ENCODE results near the gene HECW1.

Gene HECW1

DNA sequence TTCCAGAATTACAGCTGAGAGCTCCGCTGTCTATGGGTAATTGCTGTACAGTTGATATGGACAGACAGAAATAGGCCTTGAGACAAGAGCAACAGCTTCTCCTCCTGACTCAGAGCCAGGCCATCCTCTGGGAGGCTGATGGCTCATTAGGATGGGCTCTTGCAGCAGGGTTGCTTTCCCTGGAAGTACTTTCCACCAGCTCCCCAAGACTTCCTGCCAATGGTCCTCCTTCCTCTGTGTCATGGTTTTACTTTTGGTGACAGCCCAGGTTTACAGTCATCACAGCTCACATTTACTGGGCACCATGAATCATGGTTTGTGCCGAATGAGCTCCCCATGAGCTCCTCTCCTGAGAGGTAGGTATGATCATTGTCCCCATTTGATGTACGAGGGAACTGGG, 131.8 kb downstream of the HECW1 start:
- H3K27ac ChIP-seq (ENCODE audit: low read depth, low read length), result no peak overlapping the region
- H3K27me3 ChIP-seq (ENCODE audit: control insufficient read depth in 1 of 2, insufficient read depth in 2 of 2, low read length in 2 of 2), result no peaks in the 10 kb centered on the region
- H3K9ac ChIP-seq (ENCODE audit: low read length), result no peak overlapping the region
- no peaks in the 10 kb centered on the region for H3K9me3 ChIP-seq (ENCODE audit: low read length)
- H3K4me3 ChIP-seq (ENCODE audit: low read depth in 1 of 2, low read length in 2 of 2), result no peak overlapping the region
- no peaks in the 10 kb centered on the region for H3K4me1 ChIP-seq (ENCODE audit: insufficient read depth, low read length)
- H3K36me3 ChIP-seq (ENCODE audit: insufficient read depth, low read length), result no peaks in the 10 kb centered on the region

DNA sequence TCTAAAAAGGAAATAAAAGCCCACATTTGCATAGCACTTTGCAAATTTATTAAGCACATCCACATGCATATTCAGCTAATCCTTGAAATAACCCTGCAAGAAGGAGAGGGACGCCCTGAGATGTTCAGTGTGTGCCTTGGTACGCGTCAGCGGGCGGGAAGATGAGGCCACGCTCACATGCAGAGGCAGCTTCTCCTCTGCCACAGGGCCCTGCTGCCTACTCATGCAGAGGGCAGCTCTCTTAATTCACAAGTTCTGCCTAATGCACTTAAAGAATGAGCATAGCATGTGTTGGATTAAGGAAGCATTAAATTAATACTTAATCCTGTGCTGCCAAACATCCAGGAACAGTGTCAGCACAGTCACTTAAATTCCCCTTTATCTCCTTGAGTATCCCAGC, 132.3 kb downstream of the HECW1 start:
- Histone ChIP-seq H3K4me1 (ENCODE audit: insufficient read depth, low read length) (peaks cover under 1% of the 10 kb centered on the region), H3K9me3 (ENCODE audit: low read length) (no peaks in the 10 kb centered on the region), H3K27ac (ENCODE audit: low read depth, low read length) (no peak overlapping the region), H3K4me3 (ENCODE audit: low read depth in 1 of 2, low read length in 2 of 2) (no peak overlapping the region), H3K36me3 (ENCODE audit: insufficient read depth, low read length) (no peaks in the 10 kb centered on the region), H3K9ac (ENCODE audit: low read length) (no peak overlapping the region), H3K27me3 (ENCODE audit: control insufficient read depth in 1 of 2, insufficient read depth in 2 of 2, low read length in 2 of 2) (no peaks in the 10 kb centered on the region)

DNA sequence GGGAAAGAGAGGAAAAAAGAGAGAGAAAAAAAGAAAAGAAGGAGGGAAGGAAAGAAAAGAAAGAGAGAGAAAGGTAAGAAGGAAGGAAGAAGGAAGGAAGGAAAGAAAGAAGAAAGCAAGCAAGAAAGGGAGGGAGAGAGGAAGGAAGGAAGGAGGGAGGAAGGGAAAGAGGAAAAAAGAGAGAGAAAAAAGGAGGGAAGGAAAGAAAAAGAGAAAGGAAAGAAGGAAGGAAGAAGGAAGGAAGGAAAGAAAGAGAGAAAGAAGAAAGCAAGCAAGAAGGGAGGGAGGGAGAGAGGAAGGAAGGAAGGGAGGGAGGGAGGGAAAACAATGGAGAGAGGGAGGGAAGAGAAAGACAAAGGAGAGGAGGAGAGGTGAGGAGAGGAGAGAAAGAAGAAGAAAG, 135.3 kb downstream of the HECW1 start:
- Histone ChIP-seq H3K27me3 (ENCODE audit: control insufficient read depth in 1 of 2, insufficient read depth in 2 of 2, low read length in 2 of 2) (no peaks in the 10 kb centered on the region), H3K36me3 (ENCODE audit: insufficient read depth, low read length) (no peaks in the 10 kb centered on the region), H3K9me3 (ENCODE audit: low read length) (no peaks in the 10 kb centered on the region), H3K4me1 (ENCODE audit: insufficient read depth, low read length) (peaks cover 5% of the 10 kb centered on the region), H3K4me3 (ENCODE audit: low read depth in 1 of 2, low read length in 2 of 2) (no peak overlapping the region), H3K9ac (ENCODE audit: low read length) (no peak overlapping the region), H3K27ac (ENCODE audit: low read depth, low read length) (no peak overlapping the region)

DNA sequence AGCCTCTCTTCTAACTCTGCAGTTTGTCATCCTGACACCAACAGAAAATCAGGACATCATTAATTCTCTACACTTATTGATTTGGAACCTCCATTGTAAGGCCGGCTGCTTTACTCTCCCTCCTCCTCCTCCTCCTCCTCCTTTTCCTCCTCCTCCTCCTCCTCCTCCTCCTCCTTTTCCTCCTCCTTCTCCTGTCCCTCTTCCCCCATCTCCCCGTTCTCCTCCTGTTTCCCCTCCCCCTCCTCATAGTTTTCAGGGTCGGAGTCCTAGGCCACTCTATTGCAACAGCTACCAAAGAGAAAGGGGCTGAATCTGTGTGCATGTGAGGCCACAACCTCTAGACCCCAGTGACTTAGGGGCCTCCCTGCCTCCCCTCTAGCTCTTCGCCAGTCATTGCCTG, 136.1 kb downstream of the HECW1 start:
- Histone ChIP-seq H3K9ac (ENCODE audit: low read length) (no peak overlapping the region), H3K27ac (ENCODE audit: low read depth, low read length) (no peak overlapping the region), H3K4me3 (ENCODE audit: low read depth in 1 of 2, low read length in 2 of 2) (peak overlapping the region in 1 of 2 donors; percentile 12), H3K36me3 (ENCODE audit: insufficient read depth, low read length) (no peaks in the 10 kb centered on the region), H3K9me3 (ENCODE audit: low read length) (no peaks in the 10 kb centered on the region), H3K4me1 (ENCODE audit: insufficient read depth, low read length) (peaks cover 5% of the 10 kb centered on the region), H3K27me3 (ENCODE audit: control insufficient read depth in 1 of 2, insufficient read depth in 2 of 2, low read length in 2 of 2) (no peaks in the 10 kb centered on the region)

DNA sequence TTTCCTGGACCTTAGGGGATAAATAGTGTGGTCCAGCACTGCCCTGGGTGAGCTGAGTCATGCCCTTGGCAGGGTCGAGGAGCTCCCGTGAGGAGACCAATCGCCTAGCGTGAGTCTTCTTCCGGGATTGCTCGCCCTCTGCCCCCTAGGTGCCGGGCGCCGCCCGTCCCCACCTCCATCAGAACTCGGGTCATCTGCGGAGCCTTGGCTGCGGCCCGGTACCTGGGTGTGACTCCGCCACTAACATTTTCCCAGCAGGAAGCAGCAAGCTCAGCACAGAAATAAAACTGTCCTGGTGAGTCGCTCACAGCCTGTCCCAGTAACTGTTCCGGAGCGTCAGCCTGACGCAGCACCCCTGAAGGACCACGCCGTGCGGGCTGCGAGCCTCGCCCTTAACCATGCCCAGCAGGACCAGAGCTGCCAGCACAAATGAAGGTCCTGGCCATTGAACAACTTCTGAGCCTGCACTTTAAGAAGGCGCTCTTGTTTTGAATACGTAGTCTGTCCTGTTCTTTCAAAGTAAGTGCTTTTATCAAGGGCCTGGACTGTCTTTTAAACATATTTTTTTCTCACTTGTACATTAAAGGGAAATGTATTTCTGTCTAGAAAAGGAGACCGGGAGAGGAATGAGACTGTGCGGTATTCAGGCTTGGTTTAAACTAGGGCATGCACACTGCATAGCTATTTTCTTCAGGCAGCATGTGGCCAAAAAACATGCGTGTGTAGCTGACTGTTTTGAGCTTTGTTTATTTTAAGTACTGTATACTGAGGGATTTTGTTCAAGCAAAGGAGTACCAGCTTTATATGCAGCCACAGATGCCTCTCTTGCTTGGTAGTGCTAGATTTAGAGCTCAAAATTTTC, 136.7 kb downstream of the HECW1 start:
- Histone ChIP-seq H3K4me3 (ENCODE audit: low read depth in 1 of 2, low read length in 2 of 2) (peak overlapping the region; percentile 12 to 24), H3K36me3 (ENCODE audit: insufficient read depth, low read length) (no peaks in the 10 kb centered on the region), H3K9me3 (ENCODE audit: low read length) (no peaks in the 10 kb centered on the region), H3K27ac (ENCODE audit: low read depth, low read length) (no peak overlapping the region), H3K9ac (ENCODE audit: low read length) (no peak overlapping the region), H3K4me1 (ENCODE audit: insufficient read depth, low read length) (peaks cover 5% of the 10 kb centered on the region), H3K27me3 (ENCODE audit: control insufficient read depth in 1 of 2, insufficient read depth in 2 of 2, low read length in 2 of 2) (no peaks in the 10 kb centered on the region)

DNA sequence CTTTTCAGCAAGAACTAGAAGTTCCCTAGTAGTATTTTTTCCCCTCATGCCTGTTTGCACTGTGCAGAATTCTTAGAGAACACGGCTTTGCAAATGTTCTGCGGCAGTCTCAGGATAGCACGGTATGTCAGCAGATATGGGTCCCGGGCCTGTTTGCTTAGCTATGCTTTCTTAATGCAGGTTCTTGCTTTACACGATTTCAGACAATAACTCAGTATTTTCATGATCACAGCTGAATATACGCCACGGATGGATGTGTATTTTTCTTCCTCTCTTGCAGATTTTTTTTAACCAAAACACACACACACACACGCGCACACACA, 137.3 kb downstream of the HECW1 start:
- H3K4me3 ChIP-seq (ENCODE audit: low read depth in 1 of 2, low read length in 2 of 2), result peak overlapping the region in 1 of 2 donors; percentile 24
- no peak overlapping the region for H3K27ac ChIP-seq (ENCODE audit: low read depth, low read length)
- H3K9ac ChIP-seq (ENCODE audit: low read length), result no peak overlapping the region
- H3K4me1 ChIP-seq (ENCODE audit: insufficient read depth, low read length), result peaks cover 5% of the 10 kb centered on the region
- H3K27me3 ChIP-seq (ENCODE audit: control insufficient read depth in 1 of 2, insufficient read depth in 2 of 2, low read length in 2 of 2), result no peaks in the 10 kb centered on the region
- H3K36me3 ChIP-seq (ENCODE audit: insufficient read depth, low read length), result no peaks in the 10 kb centered on the region
- H3K9me3 ChIP-seq (ENCODE audit: low read length), result no peaks in the 10 kb centered on the region

DNA sequence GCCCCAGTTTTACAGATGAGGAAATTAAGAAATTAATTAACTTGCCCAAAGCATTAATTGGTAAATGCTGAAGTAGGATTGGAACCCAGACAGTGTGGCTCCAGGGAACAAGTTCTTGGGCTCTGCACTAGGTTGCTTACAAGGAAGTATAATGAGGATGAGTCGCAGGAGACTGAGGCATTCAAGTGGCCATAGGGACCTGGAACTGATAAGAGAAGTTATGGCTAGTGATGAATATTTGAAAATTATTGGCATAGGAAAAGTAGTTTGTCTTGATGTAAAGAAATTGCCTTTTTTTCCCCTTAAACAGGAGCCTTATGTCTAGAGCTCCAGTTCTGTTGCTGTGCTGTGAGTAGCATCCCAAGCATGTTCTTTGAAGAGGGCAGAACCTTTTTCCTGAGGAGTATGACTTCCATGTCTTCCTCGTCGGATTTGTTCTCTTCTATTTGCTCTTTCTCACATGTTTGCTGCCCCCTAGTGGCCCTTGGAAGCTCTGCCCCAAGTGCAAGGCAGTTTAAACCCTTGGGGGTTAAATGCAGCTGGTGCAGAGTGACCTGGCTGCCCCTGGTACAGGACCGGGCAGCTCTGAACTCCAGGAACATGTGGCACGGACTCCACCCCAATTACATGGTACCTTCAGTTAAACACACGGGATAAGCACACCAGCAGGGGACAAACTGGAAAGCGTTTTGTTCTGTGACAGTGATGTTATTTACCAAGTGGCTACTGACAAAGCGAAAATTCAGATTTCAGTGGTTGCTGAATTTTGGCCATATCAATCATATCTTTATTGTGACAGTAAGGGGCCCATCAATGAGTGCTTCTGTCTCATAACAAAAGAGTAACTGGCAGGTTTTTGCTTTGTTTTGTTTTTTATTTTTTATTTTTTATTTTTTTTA, 148.8 kb downstream of the HECW1 start:
- H3K9ac ChIP-seq (ENCODE audit: low read length), result no peak overlapping the region
- no peaks in the 10 kb centered on the region for H3K9me3 ChIP-seq (ENCODE audit: low read length)
- no peak overlapping the region for H3K4me3 ChIP-seq (ENCODE audit: low read depth in 1 of 2, low read length in 2 of 2)
- no peaks in the 10 kb centered on the region for H3K36me3 ChIP-seq (ENCODE audit: insufficient read depth, low read length)
- no peaks in the 10 kb centered on the region for H3K27me3 ChIP-seq (ENCODE audit: control insufficient read depth in 1 of 2, insufficient read depth in 2 of 2, low read length in 2 of 2)
- no peaks in the 10 kb centered on the region for H3K4me1 ChIP-seq (ENCODE audit: insufficient read depth, low read length)
- H3K27ac ChIP-seq (ENCODE audit: low read depth, low read length), result no peak overlapping the region

DNA sequence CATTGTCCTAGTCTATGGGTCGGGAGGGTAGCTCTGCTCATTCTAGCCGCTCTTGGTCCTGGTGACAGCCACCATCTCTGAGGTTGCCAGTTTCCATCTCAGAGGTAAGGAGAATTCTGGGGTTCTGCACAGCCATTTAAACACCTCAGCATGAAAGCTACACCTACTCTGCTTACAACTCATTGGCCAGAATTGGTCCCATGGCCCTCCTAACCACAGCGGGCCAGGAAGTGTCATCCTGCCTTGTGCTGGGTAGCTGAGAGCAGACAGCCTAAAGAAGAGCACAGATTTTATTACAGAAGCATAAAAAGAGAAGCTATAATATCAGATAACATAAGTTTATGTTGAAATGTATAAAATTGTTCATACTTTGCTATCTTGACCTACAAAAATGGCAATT, 152.7 kb downstream of the HECW1 start:
- H3K27me3 ChIP-seq (ENCODE audit: control insufficient read depth in 1 of 2, insufficient read depth in 2 of 2, low read length in 2 of 2), result no peaks in the 10 kb centered on the region

DNA sequence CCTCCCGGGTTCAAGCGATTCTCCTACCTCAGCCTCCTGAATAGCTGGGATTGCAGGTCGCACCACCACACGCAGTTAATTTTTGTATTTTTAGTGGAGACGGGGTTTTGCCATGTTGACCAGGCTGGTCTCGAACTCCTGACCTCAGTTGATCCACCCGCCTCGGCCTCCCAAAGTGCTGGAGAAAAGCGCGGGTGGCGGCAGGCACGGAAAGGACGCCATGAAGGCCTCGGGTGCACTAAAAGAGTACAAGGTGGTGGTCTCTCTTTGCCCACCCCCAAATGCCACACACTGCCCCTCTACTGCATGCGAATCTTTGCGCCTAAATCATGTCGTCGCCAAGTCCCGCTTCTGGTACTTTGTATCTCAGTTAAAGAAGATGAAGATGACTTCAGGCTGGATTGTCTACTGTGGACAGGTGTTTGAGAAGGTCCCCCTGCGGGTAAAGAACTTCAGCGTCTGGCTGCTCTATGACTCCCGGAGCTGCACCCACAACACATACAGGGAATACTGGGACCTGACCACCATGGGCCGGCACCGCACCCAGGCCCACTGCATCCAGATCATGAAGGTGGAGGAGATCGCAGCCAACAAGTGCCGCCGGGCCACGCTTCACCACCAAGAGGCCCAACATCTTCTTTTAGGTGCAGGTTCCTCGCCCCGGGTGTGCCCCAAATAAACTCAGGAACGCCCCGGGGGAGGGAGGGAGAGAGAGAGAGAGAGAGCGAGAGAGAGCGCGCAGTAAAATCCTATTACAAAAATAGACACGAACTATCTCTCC, 161.7 kb downstream of the HECW1 start:
- no peak overlapping the region for H3K27ac ChIP-seq (ENCODE audit: low read depth, low read length)
- no peaks in the 10 kb centered on the region for H3K36me3 ChIP-seq (ENCODE audit: insufficient read depth, low read length)
- H3K9ac ChIP-seq (ENCODE audit: low read length), result no peak overlapping the region
- no peak overlapping the region for H3K4me3 ChIP-seq (ENCODE audit: low read depth in 1 of 2, low read length in 2 of 2)
- no peaks in the 10 kb centered on the region for H3K4me1 ChIP-seq (ENCODE audit: insufficient read depth, low read length)
- peaks cover 3% of the 10 kb centered on the region for H3K9me3 ChIP-seq (ENCODE audit: low read length)
- H3K27me3 ChIP-seq (ENCODE audit: control insufficient read depth in 1 of 2, insufficient read depth in 2 of 2, low read length in 2 of 2), result no peaks in the 10 kb centered on the region

More for the DNA sequence above, 152.7 kb downstream of the HECW1 start:
- Histone ChIP-seq H3K27ac (ENCODE audit: low read depth, low read length) (no peak overlapping the region), H3K36me3 (ENCODE audit: insufficient read depth, low read length) (no peaks in the 10 kb centered on the region), H3K9ac (ENCODE audit: low read length) (no peak overlapping the region), H3K4me3 (ENCODE audit: low read depth in 1 of 2, low read length in 2 of 2) (no peak overlapping the region), H3K4me1 (ENCODE audit: insufficient read depth, low read length) (no peaks in the 10 kb centered on the region), H3K9me3 (ENCODE audit: low read length) (no peaks in the 10 kb centered on the region)

DNA sequence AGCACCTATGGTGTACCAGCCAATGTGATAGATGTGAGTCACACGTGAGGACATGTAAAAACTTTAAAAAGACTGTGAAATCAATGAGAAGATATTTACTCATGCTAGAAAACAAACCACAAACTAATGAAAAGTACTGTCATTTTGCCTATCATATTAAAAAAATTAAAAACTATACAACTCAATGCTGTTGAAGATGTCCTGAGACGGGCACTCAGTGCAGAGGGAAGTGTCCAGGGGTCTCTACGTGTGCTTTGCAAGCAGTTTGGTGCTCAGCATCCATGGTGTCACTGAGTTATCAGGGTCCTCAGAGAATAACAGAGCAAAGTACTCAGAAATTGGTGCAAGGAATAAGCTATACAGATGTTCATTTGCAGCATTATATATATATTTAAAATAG, 162.3 kb downstream of the HECW1 start:
- no peaks in the 10 kb centered on the region for H3K4me1 ChIP-seq (ENCODE audit: insufficient read depth, low read length)
- H3K9ac ChIP-seq (ENCODE audit: low read length), result no peak overlapping the region
- no peaks in the 10 kb centered on the region for H3K27me3 ChIP-seq (ENCODE audit: control insufficient read depth in 1 of 2, insufficient read depth in 2 of 2, low read length in 2 of 2)
- no peaks in the 10 kb centered on the region for H3K36me3 ChIP-seq (ENCODE audit: insufficient read depth, low read length)
- H3K27ac ChIP-seq (ENCODE audit: low read depth, low read length), result no peak overlapping the region
- H3K4me3 ChIP-seq (ENCODE audit: low read depth in 1 of 2, low read length in 2 of 2), result no peak overlapping the region
- peaks cover 3% of the 10 kb centered on the region for H3K9me3 ChIP-seq (ENCODE audit: low read length)

DNA sequence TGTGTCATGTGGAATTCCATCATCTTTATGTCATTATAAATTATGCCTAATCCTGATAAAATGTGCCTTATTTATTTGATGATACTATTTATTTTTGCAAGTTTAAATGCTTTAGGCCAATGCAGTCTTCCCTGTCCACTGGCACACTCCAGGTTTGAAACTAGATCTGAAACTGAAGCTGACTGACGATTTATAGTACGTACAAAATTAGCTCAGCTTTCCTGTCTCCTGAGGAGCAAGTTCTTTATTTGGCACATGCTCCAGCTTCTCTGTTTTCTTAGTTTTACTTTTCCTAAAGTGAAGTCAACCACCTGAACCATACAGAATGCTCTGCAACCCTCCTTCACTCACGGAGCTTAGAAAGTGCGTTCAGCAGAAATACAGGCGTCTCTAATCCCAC, 164.1 kb downstream of the HECW1 start:
- no peaks in the 10 kb centered on the region for H3K4me1 ChIP-seq (ENCODE audit: insufficient read depth, low read length)
- no peak overlapping the region for H3K27ac ChIP-seq (ENCODE audit: low read depth, low read length)
- no peak overlapping the region for H3K4me3 ChIP-seq (ENCODE audit: low read depth in 1 of 2, low read length in 2 of 2)
- H3K9me3 ChIP-seq (ENCODE audit: low read length), result no peaks in the 10 kb centered on the region
- no peaks in the 10 kb centered on the region for H3K27me3 ChIP-seq (ENCODE audit: control insufficient read depth in 1 of 2, insufficient read depth in 2 of 2, low read length in 2 of 2)
- H3K36me3 ChIP-seq (ENCODE audit: insufficient read depth, low read length), result no peaks in the 10 kb centered on the region
- no peak overlapping the region for H3K9ac ChIP-seq (ENCODE audit: low read length)
